Right lobe of liver (tissue), 6 donors: ENCODE measurements around the gene MYO15B. TPM values are rescaled to one million over a fixed set of nuclear protein-coding genes. Genes with fewer than 3 reads are reported as not detected.

Source experiments
- ATAC-seq, 4 donors: fragments of 200-7000 bp; cut with Tn5 transposase; one replicate each; pipeline ENCODE4 v1.9.1; 2020; ENCODE audit warnings: mild to moderate bottlenecking in 4 of 4, moderate library complexity in 4 of 4
- DNase-seq, 3 donors: peaks; one replicate each; pipeline ENCODE4 v3.0.0-alpha.2; 2020
- H3K27ac ChIP-seq, 3 donors: fragments of 200-600 bp; one replicate each; pipeline ENCODE4 v1.8.0; 2022
- H3K27me3 ChIP-seq, 2 donors: fragments of 200-600 bp; one replicate each; pipeline ENCODE4 v1.8.0; 2022
- H3K36me3 ChIP-seq, 4 donors: fragments of 200-600 bp; sonication (generic) in 1 of 4; one replicate each; pipeline versions ENCODE4 v1.5.1 to v1.8.0; 2017 to 2022; ENCODE audit warnings: control low read depth in 1 of 4
- H3K4me1 ChIP-seq, 4 donors: fragments of 200-600 bp; sonication (generic) in 1 of 4; one replicate each; pipeline versions ENCODE4 v1.5.1 to v1.8.0; 2017 to 2022; ENCODE audit warnings: control low read depth in 1 of 4
- H3K4me3 ChIP-seq, 3 donors: fragments of 200-600 bp; one replicate each; pipeline ENCODE4 v1.8.0; 2022
- H3K9me3 ChIP-seq, 4 donors: fragments of 200-600 bp; sonication (generic) in 1 of 4; one replicate each; pipeline versions ENCODE4 v1.5.1 to v1.8.0; 2017 to 2022; ENCODE audit warnings: control low read depth in 1 of 4
- CTCF ChIP-seq, 4 donors: fragments of 200-600 bp in 3 of 4; fragments of 450-650 bp in 1 of 4; IDR thresholded peaks; one replicate each; pipeline versions ENCODE4 v1.5.1 to v1.8.0; 2016 to 2022; ENCODE audit warnings: antibody characterized with exemption in 4 of 4, mild to moderate bottlenecking in 2 of 4
- POLR2A ChIP-seq: fragments of 450-650 bp; IDR thresholded peaks from one replicate; pipeline ENCODE4 v1.6.1; 2017; ENCODE audit warnings: antibody characterized with exemption, mild to moderate bottlenecking
- WGBS: methylation state at CpG from one replicate; pipeline ENCODE4 v1.1.6; 2018; ENCODE audit warnings: low coverage, low lambda C conversion rate; ENCODE audit not compliant: insufficient coverage; ENCODE audit errors: missing lambda C conversion rate; 5-methylcytosine and 5-hydroxymethylcytosine counted together
- intact Hi-C, 2 donors: fragments of 100-400 bp; cut with DNase I; formaldehyde crosslinking; loops; one replicate each; pipeline versions ENCODE4 v1.11.2 to v1.14.1; 2022
- total RNA-seq, 6 experiments: library from RNA; depleted of rRNA in 2 of 6; stranded (reverse); fragments of >200 nt in 2 of 6; fragmentation: NEBNext Ultra II Directional in 3 of 6; extraction: Animal tissue kit (Norgen Biotek cat#: 25700) in 3 of 6; gene quantifications; one replicate each; pipeline versions ENCODE4 v1.1.0 to v1.2.4, GENCODE V29; 2016 to 2023
- donor health status: DM: no; HTN: yes; CAD: no.
- donor health status: DM: no; HTN: no; CAD: no.
- donor health status: DM: no; HTN: no; CAD: no.
- donor health status: DM: no; HTN: yes; CAD: no.
- donor health status: DM: no; HTN: yes; CAD: no.

Gene MYO15B
- total RNA-seq, 6 experiments from 2014 or later: 26.4 to 104 (median 52.9) TPM

GRCh38 chr17:75561927-75562603 is 25.5 kb upstream of the MYO15B start:
- TF ChIP-seq POLR2A (no peak), CTCF (IDR thresholded peaks at IDR 0.05) (no peak)
- Histone ChIP-seq H3K4me1 (peaks cover 0 to 47% (median 23%) of the 10 kb centered on the region in 4 donors), H3K4me3 (no peak overlapping the region), H3K36me3 (peaks cover 0 to 29% (median 15%) of the 10 kb centered on the region in 4 donors), H3K27ac (peak overlapping the region in 1 of 3 donors; percentile 59), H3K27me3 (no peaks in the 10 kb centered on the region), H3K9me3 (no peaks in the 10 kb centered on the region)
- ATAC-seq (peak; percentile 24 to 53 (median 34)), DNase-seq (peak; percentile 81 to 95 (median 90))
- WGBS: 35% methylated on average over 5 of the region's 5 CpGs
- intact Hi-C loops: no loop called here

GRCh38 chr17:75563063-75563758 is 24.4 kb upstream of the MYO15B start:
- 100% methylated on average over 5 of the region's 28 CpGs for WGBS
- H3K27me3 ChIP-seq: no peaks in the 10 kb centered on the region
- no peak overlapping the region for H3K27ac ChIP-seq
- H3K4me1 ChIP-seq: peaks cover 0 to 40% (median 17%) of the 10 kb centered on the region in 4 donors
- H3K36me3 ChIP-seq: peaks cover 0 to 33% (median 15%) of the 10 kb centered on the region in 4 donors
- no peaks in the 10 kb centered on the region for H3K9me3 ChIP-seq
- TF ChIP-seq CTCF (IDR thresholded peaks at IDR 0.05) (no peak), POLR2A (no peak)
- H3K4me3 ChIP-seq: no peak overlapping the region
- no peak for DNase-seq
- ATAC-seq: no peak
- intact Hi-C loops: no loop called here

GRCh38 chr17:75564195-75564594 is 23.4 kb upstream of the MYO15B start:
- H3K9me3 ChIP-seq: no peaks in the 10 kb centered on the region
- H3K27ac ChIP-seq: no peak overlapping the region
- H3K4me3 ChIP-seq: no peak overlapping the region
- DNase-seq: no peak
- H3K27me3 ChIP-seq: no peaks in the 10 kb centered on the region
- ATAC-seq: no peak
- 100% methylated on average over 4 of the region's 11 CpGs for WGBS
- intact Hi-C loops: no loop called here
- peaks cover 0 to 33% (median 12%) of the 10 kb centered on the region in 4 donors for H3K4me1 ChIP-seq
- H3K36me3 ChIP-seq: peaks cover 0 to 42% (median 17%) of the 10 kb centered on the region in 4 donors
- TF ChIP-seq CTCF (IDR thresholded peaks at IDR 0.05) (no peak), POLR2A (no peak)

- intact Hi-C loops: no loop called here
- Histone ChIP-seq H3K4me1 (peaks cover 0 to 24% (median 8%) of the 10 kb centered on the region in 4 donors), H3K36me3 (peaks cover 0 to 42% (median 19%) of the 10 kb centered on the region in 4 donors), H3K27ac (peak overlapping the region in 1 of 3 donors; percentile 29), H3K4me3 (no peak overlapping the region), H3K9me3 (no peaks in the 10 kb centered on the region), H3K27me3 (no peaks in the 10 kb centered on the region)
- 86% methylated on average over 4 of the region's 7 CpGs for WGBS
- DNase-seq (peak in 1 of 3 donors; percentile 65), ATAC-seq (peak in 1 of 4 donors; percentile 54)
- TF ChIP-seq POLR2A (no peak), CTCF (IDR thresholded peaks at IDR 0.05) (no peak)
These were observed 22.5 kb upstream of the MYO15B start for GRCh38 chr17:75565066-75565465.
